D721Med (cell line): Measurements from ENCODE around the gene NBPF4.

Experiments
- DNase-seq: peaks from one replicate; pipeline ENCODE4 v3.0.0; 2011; ENCODE audit warnings: low spot score; ENCODE audit not compliant: insufficient read length
- FAIRE-seq: peaks from 2 replicates; lab custom pipeline; 2011; peaks lifted over from hg19 to GRCh38; lab: Jason Lieb, UNC
- CTCF ChIP-seq: IDR thresholded peaks from 2 replicates; pipeline ENCODE4 v1.5.1; 2012; ENCODE audit warnings: mild to moderate bottlenecking, control low read depth; ENCODE audit not compliant: insufficient read depth; ENCODE audit errors: missing control alignments

Gene NBPF4

GRCh38 chr1:108200687-108201051 is 43.2 kb downstream of the NBPF4 start:
- peak; percentile 66 for TF ChIP-seq CTCF
- FAIRE-seq: peak; percentile 69
- DNase-seq: peak; percentile 19

- FAIRE-seq (no peak), DNase-seq (peak; percentile 46)
- TF ChIP-seq CTCF: no peak
These were observed 43.8 kb downstream of the NBPF4 start, which contains the start of gene SLC25A24 for GRCh38 chr1:108199781-108200686. Gene SLC25A24 (minus strand): TSS chr1:108200343. CDS start chr1:108200138, 205 bp downstream.

GRCh38 chr1:108199201-108199691 is 44.6 kb downstream of the NBPF4 start:
- TF ChIP-seq CTCF: no peak
- DNase-seq (no peak), FAIRE-seq (no peak)

GRCh38 chr1:108194051-108194450 is 49.8 kb downstream of the NBPF4 start:
- DNase-seq (no peak), FAIRE-seq (no peak)
- TF ChIP-seq CTCF: no peak

- FAIRE-seq: no peak
- no peak for TF ChIP-seq CTCF
- no peak for DNase-seq
These were observed 50.5 kb downstream of the NBPF4 start for GRCh38 chr1:108193333-108193732.

GRCh38 chr1:108192581-108192980 is 51.3 kb downstream of the NBPF4 start:
- DNase-seq (no peak), FAIRE-seq (no peak)
- no peak for TF ChIP-seq CTCF
